Loucy (cell line): ENCODE results near the gene IFT27.

Source experiments
- H2AFZ ChIP-seq: fragments of 200-600 bp; sonication (generic); 2 replicates; pipeline ENCODE4 v1.6.0; 2016; ENCODE audit warnings: antibody characterized with exemption, mild to moderate bottlenecking, low read length, moderate library complexity
- H3F3A ChIP-seq: fragments of 200-600 bp; 2 replicates; pipeline ENCODE4 v1.6.0; 2016; ENCODE audit warnings: antibody characterized with exemption, low read depth, mild to moderate bottlenecking
- H3K27me3 ChIP-seq: fragments of 200-600 bp; sonication (generic); 2 replicates; pipeline ENCODE4 v1.6.1; 2014; ENCODE audit warnings: low read length, mild to moderate bottlenecking; ENCODE audit not compliant: insufficient read depth, poor library complexity, severe bottlenecking
- H3K36me3 ChIP-seq: fragments of 200-600 bp; sonication (generic); 2 replicates; pipeline ENCODE4 v1.6.1; 2016; ENCODE audit warnings: low read length; ENCODE audit not compliant: insufficient read depth
- H3K4me1 ChIP-seq: fragments of 200-600 bp; sonication (generic); 2 replicates; pipeline ENCODE4 v1.5.1; 2014; ENCODE audit warnings: low read length, mild to moderate bottlenecking; ENCODE audit not compliant: insufficient read depth, poor library complexity, severe bottlenecking
- H3K4me2 ChIP-seq: fragments of 200-600 bp; sonication (generic); 2 replicates; pipeline ENCODE4 v1.6.0; 2014; ENCODE audit warnings: antibody characterized with exemption, low read length, low read depth, mild to moderate bottlenecking; ENCODE audit not compliant: poor library complexity, severe bottlenecking
- H3K4me3 ChIP-seq: fragments of 200-600 bp; sonication (generic); 2 replicates; pipeline ENCODE4 v1.5.1; 2014; ENCODE audit warnings: low read length, mild to moderate bottlenecking, mixed read lengths; ENCODE audit not compliant: poor library complexity, severe bottlenecking
- H3K79me2 ChIP-seq: fragments of 200-600 bp; sonication (generic); 2 replicates; pipeline ENCODE4 v1.6.1; 2014; ENCODE audit warnings: low read length; ENCODE audit not compliant: insufficient read depth
- H3K9ac ChIP-seq: fragments of 200-600 bp; sonication (generic); 2 replicates; pipeline ENCODE4 v1.6.0; 2014; ENCODE audit warnings: mild to moderate bottlenecking, low read depth, low read length, moderate library complexity; ENCODE audit not compliant: poor library complexity, severe bottlenecking
- H3K9me2 ChIP-seq: fragments of 200-600 bp; sonication (generic); replicated peaks from 2 replicates; pipeline ENCODE4 v1.6.1; 2016; ENCODE audit warnings: low read depth, low read length, mixed read lengths
- H3K9me3 ChIP-seq: fragments of 200-600 bp; sonication (generic); 2 replicates; pipeline ENCODE4 v1.6.1; 2014; ENCODE audit warnings: mild to moderate bottlenecking, antibody characterized with exemption, low read length, low read depth; ENCODE audit not compliant: insufficient read depth
- H4K20me1 ChIP-seq: fragments of 200-600 bp; sonication (generic); 2 replicates; pipeline ENCODE4 v1.6.0; 2014; ENCODE audit warnings: antibody characterized with exemption, low read length, mild to moderate bottlenecking; ENCODE audit not compliant: insufficient read depth, poor library complexity, severe bottlenecking
- EZH2phosphoT487 ChIP-seq: fragments of 200-600 bp; IDR thresholded peaks from 2 replicates; pipeline ENCODE4 v1.6.1; 2018; ENCODE audit warnings: antibody characterized with exemption, mild to moderate bottlenecking, moderate library complexity, borderline replicate concordance
- TF ChIP-seq, protein P1 (sequence below): fragments of 200-600 bp; sonication (generic); conservative IDR thresholded peaks from 2 replicates; pipeline ENCODE4 v1.5.1; 2014; ENCODE audit warnings: mild to moderate bottlenecking, antibody characterized with exemption, low read length

Gene IFT27

DNA sequence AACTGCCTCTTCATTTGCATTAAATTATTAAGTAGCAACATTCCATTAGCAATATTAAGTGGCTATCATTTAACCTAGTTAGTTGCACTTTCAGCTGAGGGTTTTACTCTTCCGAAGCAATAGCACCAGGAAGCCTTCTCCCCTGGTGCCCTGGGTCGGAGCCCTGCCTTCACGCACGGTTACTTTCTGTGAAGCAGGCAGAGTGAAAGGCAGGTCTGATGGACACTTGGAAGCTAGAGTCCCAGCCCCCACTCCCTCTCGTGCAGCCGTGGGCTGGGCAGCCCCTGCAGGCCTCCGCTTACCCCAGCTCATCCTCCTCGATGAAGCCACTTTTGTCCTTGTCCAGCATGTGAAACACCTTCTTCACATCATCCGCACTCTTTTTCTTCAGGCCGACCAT, 38.9 kb upstream of the IFT27 start:
- H3K9me3 ChIP-seq: no peaks in the 10 kb centered on the region
- no peaks in the 10 kb centered on the region for H3K4me1 ChIP-seq
- no peaks in the 10 kb centered on the region for H4K20me1 ChIP-seq
- H3F3A ChIP-seq: no peaks in the 10 kb centered on the region
- no peak overlapping the region for H3K4me2 ChIP-seq
- no peak overlapping the region for H3K4me3 ChIP-seq
- no peak overlapping the region for H3K9ac ChIP-seq
- H3K36me3 ChIP-seq: no peaks in the 10 kb centered on the region
- TF ChIP-seq, protein P1, sequence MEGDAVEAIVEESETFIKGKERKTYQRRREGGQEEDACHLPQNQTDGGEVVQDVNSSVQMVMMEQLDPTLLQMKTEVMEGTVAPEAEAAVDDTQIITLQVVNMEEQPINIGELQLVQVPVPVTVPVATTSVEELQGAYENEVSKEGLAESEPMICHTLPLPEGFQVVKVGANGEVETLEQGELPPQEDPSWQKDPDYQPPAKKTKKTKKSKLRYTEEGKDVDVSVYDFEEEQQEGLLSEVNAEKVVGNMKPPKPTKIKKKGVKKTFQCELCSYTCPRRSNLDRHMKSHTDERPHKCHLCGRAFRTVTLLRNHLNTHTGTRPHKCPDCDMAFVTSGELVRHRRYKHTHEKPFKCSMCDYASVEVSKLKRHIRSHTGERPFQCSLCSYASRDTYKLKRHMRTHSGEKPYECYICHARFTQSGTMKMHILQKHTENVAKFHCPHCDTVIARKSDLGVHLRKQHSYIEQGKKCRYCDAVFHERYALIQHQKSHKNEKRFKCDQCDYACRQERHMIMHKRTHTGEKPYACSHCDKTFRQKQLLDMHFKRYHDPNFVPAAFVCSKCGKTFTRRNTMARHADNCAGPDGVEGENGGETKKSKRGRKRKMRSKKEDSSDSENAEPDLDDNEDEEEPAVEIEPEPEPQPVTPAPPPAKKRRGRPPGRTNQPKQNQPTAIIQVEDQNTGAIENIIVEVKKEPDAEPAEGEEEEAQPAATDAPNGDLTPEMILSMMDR: no peak
- no peak for TF ChIP-seq EZH2phosphoT487
- no peak overlapping the region for H2AFZ ChIP-seq
- peaks cover 6% of the 10 kb centered on the region for H3K27me3 ChIP-seq
- no peaks in the 10 kb centered on the region for H3K79me2 ChIP-seq
- no peaks in the 10 kb centered on the region for H3K9me2 ChIP-seq

DNA sequence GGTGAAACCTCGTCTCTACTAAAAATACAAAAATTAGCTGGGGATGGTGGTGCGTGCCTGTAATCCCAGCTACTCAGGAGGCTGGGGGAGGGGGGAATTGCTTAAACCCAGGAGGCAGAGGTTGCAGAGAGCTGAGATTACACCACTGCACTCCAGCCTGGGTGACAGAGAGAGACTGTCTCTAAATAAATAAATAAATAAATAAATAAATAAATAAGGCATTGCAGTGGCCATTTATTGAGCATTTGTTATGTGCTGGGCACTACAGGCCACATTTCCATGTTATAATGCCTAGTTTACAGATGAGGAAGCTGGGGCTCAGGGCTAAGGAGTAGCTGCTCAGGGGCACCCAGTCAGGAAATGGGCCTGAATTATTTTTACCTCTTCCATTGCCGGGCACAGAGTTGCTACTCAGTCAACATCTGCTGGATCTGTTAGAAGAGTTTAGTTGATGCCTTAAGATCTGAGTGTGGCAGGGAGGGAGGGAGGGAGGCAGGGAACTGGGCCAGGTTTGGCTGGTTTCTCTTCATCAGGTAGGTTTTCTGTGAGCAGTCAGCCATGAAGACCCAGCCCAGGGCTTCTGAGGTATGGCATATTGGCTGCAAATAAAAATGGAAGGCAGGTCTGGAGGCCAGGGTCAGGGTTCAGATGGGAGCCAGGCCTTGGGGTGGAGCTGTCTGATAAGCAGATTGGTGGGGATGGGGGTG, 35.3 kb upstream of the IFT27 start:
- Histone ChIP-seq H3K4me2 (no peak overlapping the region), H3K4me3 (no peak overlapping the region), H3K4me1 (peaks cover 16% of the 10 kb centered on the region), H3K27me3 (no peaks in the 10 kb centered on the region), H3K79me2 (no peaks in the 10 kb centered on the region), H2AFZ (no peak overlapping the region), H3F3A (no peaks in the 10 kb centered on the region), H3K9me2 (no peaks in the 10 kb centered on the region), H3K9ac (no peak overlapping the region), H3K36me3 (no peaks in the 10 kb centered on the region), H3K9me3 (no peaks in the 10 kb centered on the region), H4K20me1 (no peaks in the 10 kb centered on the region)
- TF ChIP-seq EZH2phosphoT487: no peak
- TF ChIP-seq, protein P1: no peak

DNA sequence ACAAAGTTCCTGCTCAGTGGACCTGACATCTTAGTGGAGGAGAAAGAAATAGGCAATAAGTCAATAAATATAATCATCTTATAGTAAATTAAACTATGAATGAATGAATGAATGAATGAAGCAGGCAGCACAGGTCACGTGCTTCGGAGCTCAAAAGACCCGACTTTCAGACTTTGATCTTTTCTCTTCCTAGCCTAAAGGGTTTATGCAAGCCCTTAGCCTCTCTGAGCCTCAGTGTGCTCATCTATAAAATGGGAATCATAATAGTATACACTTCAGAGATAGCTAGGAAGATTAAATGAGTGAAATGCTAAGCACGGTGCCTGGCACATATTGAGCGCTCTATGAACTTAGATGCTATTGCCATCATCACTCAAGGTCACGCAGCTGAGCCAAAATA, 33.4 kb upstream of the IFT27 start:
- Histone ChIP-seq H3K9me2 (no peaks in the 10 kb centered on the region), H3K4me2 (peak overlapping the region; percentile 44), H3K9me3 (no peaks in the 10 kb centered on the region), H3K79me2 (no peaks in the 10 kb centered on the region), H3K9ac (peak overlapping the region; percentile 17), H3K4me3 (no peak overlapping the region), H3K27me3 (no peaks in the 10 kb centered on the region), H3K36me3 (no peaks in the 10 kb centered on the region), H4K20me1 (no peaks in the 10 kb centered on the region), H3K4me1 (peaks cover 16% of the 10 kb centered on the region), H3F3A (no peaks in the 10 kb centered on the region), H2AFZ (no peak overlapping the region)
- TF ChIP-seq, protein P1: no peak
- TF ChIP-seq EZH2phosphoT487: no peak
